Suprapubic skin (tissue), 3 donors: ENCODE data around the gene ZNF628.

ENCODE experiments used
- POLR2A ChIP-seq, 2 donors: fragments of 450-650 bp; IDR thresholded peaks; one replicate each; pipeline ENCODE4 v1.6.1; 2017; ENCODE audit warnings: antibody characterized with exemption in 2 of 2, mild to moderate bottlenecking in 2 of 2, moderate library complexity in 2 of 2
- TF ChIP-seq, protein P1 (sequence below), 2 donors: fragments of 200-600 bp in 1 of 2; fragments of 450-650 bp in 1 of 2; sonication (generic) in 1 of 2; IDR thresholded peaks; one replicate each; pipeline ENCODE4 v1.5.1; 2016 to 2019; ENCODE audit warnings: antibody characterized with exemption in 2 of 2, mild to moderate bottlenecking in 1 of 2, moderate library complexity in 1 of 2

DNA sequence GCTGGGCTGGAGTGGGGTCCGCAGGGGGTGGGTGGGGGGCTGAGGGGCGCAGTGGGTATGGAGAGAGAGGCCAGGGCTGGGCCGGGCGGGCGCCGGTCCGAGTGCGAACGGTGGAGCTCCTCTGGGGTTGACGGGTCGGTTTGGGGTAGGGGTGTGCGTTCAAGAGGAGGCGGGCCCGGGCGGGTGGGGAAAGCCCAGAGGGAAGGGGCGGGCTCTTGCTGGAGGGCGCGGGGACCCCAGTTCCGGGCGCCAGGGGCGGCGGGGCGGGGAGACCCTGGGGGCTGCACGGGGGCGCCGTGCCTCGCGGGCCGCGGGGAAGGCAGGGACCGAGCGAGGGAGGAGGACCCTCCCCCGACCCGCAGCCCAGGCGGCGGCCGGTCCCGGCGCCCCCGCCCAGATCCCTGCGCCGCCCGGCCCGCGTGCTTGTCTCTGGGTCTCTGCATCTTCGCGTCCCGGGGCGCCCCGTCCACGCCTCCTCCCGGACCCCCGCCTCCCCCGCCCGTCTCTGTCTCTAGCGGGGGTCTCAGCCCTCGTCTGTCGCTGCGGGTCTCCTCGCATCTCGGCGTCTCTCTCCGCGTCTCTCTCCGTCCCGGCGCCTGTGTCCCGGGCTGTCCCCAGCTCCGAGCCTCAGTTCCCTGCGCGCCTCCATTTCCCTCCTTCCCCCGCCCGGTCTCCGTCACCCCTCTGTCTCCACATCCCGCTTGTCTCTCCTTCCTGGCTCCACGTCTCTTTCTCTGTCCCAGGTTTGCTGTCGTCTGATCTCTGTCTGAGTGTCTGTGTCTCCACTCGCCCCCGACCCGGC, 25.1 kb upstream of the ZNF628 start:
- TF ChIP-seq, protein P1, sequence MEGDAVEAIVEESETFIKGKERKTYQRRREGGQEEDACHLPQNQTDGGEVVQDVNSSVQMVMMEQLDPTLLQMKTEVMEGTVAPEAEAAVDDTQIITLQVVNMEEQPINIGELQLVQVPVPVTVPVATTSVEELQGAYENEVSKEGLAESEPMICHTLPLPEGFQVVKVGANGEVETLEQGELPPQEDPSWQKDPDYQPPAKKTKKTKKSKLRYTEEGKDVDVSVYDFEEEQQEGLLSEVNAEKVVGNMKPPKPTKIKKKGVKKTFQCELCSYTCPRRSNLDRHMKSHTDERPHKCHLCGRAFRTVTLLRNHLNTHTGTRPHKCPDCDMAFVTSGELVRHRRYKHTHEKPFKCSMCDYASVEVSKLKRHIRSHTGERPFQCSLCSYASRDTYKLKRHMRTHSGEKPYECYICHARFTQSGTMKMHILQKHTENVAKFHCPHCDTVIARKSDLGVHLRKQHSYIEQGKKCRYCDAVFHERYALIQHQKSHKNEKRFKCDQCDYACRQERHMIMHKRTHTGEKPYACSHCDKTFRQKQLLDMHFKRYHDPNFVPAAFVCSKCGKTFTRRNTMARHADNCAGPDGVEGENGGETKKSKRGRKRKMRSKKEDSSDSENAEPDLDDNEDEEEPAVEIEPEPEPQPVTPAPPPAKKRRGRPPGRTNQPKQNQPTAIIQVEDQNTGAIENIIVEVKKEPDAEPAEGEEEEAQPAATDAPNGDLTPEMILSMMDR (IDR thresholded peaks at IDR 0.05), result no peak
- TF ChIP-seq POLR2A (IDR thresholded peaks at IDR 0.05), result no peak
